ENCODE results near the gene ZNF74. TPM values are rescaled to one million over a fixed set of nuclear protein-coding genes. Genes with fewer than 3 reads are reported as not detected.
A peak's percentile ranks its signal among the peaks of the same experiment; 100 is the strongest.
"Not testable (repeated sequence)": the region's sequence is repeated elsewhere in the genome, so short reads cannot be mapped to it uniquely, and the experiment has no call there.

Gene ZNF74
- total RNA-seq: 12.7 and 13.1 TPM in 2 replicates

GRCh38 chr22:20393705-20394476 is at the start of gene ZNF74:
Gene ZNF74, plus strand, starts transcription at chr22:20394151. Its CDS starts 478 bp downstream, at chr22:20394629.
- DNase-seq (ENCODE audit: low read depth, low spot score): peak; percentile 59

GRCh38 chr22:20346553-20346952 is 47.4 kb upstream of the ZNF74 start:
- not testable (repeated sequence) for DNase-seq (ENCODE audit: low read depth, low spot score)

GRCh38 chr22:20352536-20352935 is 41.4 kb upstream of the ZNF74 start:
- not testable (repeated sequence) for DNase-seq (ENCODE audit: low read depth, low spot score)

DNA sequence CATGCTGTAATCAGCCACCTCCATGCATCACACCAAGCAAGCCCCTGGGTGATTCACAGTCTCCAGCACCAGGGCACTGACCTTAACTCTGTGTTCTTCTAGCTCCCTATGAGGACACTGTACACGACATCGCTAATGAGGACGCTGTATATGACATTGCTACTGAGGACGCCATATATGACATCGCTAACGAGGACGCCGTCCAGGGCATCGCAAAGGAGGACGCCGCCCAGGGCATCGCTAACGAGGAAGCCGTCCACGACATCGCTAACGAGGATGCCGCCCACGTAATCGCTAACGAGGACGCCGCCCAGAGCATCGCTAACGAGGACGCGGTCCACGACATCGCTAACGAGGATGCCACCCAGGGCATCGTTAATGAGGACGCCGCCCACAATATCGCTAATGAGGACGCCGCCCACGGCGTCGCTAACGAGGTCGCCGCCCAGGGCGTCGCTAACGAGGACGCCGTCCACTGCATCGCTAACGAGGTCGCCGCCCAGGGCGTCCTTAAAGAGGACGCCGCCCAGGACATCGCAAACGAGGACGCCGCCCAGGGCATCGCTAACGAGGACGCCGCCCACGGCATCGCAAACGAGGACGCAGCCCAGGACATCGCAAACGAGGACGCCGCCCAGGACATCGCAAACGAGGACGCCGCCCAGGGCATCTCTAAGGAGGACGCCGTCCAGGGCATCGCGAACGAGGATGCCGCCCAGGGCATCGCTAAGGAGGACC is 39.5 kb upstream of the ZNF74 start:
- DNase-seq (ENCODE audit: low read depth, low spot score): no peak

- DNase-seq (ENCODE audit: low read depth, low spot score): not testable (repeated sequence)
Observed at GRCh38 chr22:20355939-20356636, 37.9 kb upstream of the ZNF74 start.

- not testable (repeated sequence) for DNase-seq (ENCODE audit: low read depth, low spot score)
Observed at GRCh38 chr22:20356906-20357305, 37.0 kb upstream of the ZNF74 start.

DNA sequence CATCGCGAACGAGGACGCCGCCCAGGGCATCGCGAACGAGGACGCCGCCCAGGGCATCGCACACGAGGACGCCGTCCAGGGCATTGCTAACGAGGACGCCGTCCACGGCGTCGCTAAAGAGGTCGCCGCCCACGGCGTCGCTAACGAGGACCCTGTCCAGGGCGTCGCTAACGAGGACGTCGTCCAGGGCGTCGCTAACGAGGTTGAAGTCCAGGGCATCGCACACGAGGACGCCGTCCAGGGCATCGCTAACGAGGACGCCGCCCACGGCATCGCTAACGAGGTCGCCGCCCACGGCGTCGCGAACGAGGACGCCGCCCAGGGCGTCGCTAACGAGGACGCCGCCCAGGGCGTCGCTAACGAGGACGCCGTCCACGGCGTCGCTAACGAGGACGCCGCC is 36.0 kb upstream of the ZNF74 start:
- not testable (repeated sequence) for DNase-seq (ENCODE audit: low read depth, low spot score)

DNA sequence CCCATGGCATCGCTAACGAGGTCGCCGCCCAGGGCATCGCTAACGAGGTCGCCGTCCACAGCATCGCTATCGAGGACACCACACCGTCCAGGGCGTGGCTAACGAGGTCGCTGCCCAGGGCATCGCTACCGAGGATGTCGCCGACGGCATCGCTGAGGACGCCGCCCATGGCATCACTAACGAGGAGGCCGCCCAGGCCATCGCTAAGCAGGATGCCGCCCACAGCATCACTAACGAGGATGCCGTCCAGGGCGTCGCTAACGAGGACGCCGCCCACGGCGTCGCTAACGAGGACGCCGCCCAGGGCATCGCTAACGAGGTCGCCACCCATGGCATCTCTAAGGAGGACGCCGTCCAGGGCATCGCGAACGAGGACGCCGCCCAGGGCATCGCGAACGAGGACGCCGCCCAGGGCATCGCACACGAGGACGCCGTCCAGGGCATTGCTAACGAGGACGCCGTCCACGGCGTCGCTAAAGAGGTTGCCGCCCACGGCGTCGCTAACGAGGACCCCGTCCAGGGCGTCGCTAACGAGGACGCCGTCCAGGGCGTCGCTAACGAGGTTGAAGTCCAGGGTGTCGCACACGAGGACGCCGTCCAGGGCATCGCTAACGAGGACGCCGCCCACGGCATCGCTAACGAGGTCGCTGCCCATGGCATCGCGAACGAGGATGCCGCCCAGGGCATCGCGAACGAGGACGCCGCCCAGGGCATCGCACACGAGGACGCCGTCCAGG is 35.3 kb upstream of the ZNF74 start:
- DNase-seq (ENCODE audit: low read depth, low spot score): not testable (repeated sequence)

DNA sequence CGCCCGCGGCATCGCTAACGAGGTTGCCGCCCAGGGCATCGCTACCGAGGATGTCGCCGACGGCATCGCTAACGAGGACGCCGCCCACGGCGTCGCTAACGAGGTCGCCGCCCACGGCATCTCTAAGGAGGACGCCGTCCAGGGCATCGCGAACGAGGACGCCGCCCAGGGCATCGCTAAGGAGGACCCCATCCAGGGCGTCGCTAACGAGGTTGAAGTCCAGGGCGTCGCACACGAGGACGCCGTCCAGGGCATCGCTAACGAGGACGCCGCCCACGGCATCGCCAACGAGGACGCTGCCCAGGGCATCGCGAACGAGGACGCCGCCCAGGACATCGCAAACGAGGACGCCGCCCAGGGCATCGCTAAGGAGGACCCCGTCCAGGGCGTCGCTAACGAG is 33.7 kb upstream of the ZNF74 start:
- not testable (repeated sequence) for DNase-seq (ENCODE audit: low read depth, low spot score)

- DNase-seq (ENCODE audit: low read depth, low spot score): not testable (repeated sequence)
Observed at GRCh38 chr22:20360866-20361751, 32.8 kb upstream of the ZNF74 start.

DNA sequence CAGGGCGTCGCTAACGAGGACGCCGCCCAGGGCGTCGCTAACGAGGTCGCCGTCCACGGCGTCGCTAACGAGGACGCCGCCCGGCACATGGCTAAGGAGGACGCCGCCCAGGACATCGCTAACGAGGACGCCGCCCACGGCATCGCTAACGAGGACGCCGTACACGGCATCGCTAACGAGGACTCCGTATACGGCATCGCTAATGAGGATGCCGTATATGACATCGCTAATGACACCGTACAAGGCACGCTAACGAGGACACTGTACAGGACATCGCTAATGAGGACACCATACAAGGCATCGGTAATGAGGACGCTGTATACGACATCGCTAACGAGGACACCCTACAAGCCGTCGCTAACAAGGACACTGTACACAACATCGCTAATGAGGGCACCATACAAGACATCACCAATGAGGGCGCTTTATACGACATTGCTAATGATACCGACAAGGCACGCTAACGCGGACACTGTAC is 32.2 kb upstream of the ZNF74 start:
- DNase-seq (ENCODE audit: low read depth, low spot score): not testable (repeated sequence)

GRCh38 chr22:20362403-20362802 is 31.5 kb upstream of the ZNF74 start:
- DNase-seq (ENCODE audit: low read depth, low spot score): not testable (repeated sequence)

DNA sequence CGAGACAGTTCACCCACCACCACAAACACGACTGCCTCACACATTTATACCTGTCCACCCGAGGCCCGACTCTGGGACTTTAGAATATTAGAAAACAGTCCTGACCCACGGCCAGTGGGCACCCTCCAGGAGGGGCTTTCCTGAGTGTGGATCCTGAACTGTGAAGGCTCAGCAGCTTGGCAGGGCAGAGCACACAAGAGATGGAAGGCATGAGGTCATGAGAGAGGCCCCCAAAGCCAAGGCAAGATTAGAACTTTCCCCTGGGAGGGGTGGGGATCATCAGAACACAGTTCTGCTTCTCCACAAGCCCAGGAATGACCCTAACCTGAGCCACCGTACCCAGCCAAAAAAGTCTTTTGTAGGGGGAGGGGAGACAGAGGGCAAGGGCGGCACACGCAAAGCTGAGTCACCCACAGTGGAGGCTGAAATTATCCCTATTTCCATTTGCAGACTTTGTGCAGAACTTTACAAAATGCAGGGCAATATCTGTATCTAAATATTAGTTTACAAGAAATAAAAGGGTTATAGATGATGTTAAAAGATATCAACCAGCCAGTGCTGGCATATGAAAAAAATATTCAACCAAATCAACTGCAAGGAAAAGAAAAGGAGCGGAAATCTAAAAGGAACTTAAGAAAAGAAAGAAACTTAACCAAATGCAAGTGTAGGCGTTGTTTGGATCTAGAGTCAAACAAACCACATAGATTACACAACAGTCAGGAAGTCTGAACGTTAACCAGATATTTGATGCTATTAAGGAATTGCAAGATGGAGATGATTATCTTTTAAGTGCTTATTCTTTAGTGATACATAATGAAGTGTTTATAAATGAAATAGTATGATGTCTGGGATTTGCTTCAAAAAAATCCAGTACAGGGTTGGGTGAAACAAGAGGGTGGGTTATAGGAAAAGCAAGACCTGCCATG is 29.4 kb upstream of the ZNF74 start:
- DNase-seq (ENCODE audit: low read depth, low spot score): not testable (repeated sequence)

DNA sequence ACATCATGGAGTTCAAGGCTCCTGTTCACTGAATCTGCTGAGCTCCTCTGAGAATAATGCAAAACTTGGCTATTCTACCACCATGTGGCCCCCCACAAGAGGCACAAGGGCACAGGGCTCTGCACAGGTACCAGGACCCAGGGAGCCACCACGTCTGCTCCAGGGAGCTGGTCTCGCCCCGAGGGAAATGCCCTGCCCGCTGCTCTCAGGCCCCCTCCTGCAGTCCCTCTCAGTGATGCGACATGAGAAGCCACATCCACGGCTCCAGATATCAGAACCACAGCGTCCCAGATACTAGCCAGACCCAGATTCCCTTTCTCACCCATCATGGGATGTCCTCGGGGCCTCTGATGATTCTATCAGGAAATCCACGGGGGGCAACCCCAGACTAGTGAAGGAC is 27.1 kb upstream of the ZNF74 start:
- not testable (repeated sequence) for DNase-seq (ENCODE audit: low read depth, low spot score)

- not testable (repeated sequence) for DNase-seq (ENCODE audit: low read depth, low spot score)
Observed at GRCh38 chr22:20368875-20369274, 25.1 kb upstream of the ZNF74 start.

DNA sequence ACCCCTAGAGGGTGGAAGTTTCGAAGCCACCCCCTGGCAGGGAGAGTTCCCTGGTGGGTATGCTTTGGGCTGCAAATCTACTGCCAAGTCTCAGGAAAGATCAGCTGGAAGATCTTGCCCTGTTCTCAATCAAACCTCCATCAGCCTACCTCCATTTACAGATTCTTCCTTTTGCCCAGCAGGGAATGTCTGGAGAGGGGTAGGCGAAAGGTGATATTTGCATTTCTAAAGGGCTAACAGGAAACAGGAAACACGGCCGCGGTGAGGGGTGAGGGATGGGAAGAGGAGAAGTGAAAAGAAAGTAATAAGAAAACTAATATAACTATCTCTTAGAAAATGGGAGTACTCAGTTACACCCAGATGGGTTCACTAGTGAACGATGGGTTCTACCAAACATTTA is 22.3 kb upstream of the ZNF74 start:
- DNase-seq (ENCODE audit: low read depth, low spot score): not testable (repeated sequence)

- not testable (repeated sequence) for DNase-seq (ENCODE audit: low read depth, low spot score)
Observed at GRCh38 chr22:20372406-20372854, 21.5 kb upstream of the ZNF74 start.

DNA sequence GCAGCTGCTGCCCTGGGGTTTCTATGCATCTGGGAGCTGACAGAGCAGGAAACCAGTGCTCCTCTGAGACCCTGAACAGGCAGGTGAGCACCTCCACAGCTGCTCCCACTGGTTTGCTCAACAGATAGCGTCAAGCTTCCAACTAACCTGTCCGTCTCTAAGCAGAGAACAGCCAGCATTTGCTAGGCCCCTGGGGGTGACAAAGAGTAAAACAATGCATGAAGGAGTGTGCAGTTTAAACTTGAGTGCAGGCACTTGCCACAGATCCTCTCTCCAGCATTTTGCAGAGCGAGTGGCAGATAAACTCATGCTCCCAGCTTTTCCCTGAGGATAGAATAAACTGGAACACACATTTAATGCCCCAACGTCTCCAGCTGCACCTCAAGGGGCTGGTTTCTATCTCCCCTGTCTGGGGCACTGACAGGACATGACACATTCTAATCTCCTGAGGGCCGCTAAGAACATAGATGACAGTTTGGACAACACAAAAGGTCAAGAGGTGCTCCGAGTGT is 20.7 kb upstream of the ZNF74 start:
- DNase-seq (ENCODE audit: low read depth, low spot score): not testable (repeated sequence)

- not testable (repeated sequence) for DNase-seq (ENCODE audit: low read depth, low spot score)
Observed at GRCh38 chr22:20374130-20374529, 19.8 kb upstream of the ZNF74 start.

Data from pulmonary artery endothelial cell (primary cell).